CD4-positive, alpha-beta T cell treated with Interleukin-15 for 4 hours (primary cell): ENCODE measurements around the gene DBNDD1.

ENCODE experiments used
- DNase-seq: peaks from one replicate; pipeline ENCODE4 v3.0.0-alpha.2; 2020; ENCODE audit warnings: low spot score

Gene DBNDD1

GRCh38 chr16:89962754-89963498, 56.3 kb downstream of the DBNDD1 start:
- DNase-seq: no peak

- DNase-seq: no peak
These were observed 57.3 kb downstream of the DBNDD1 start for GRCh38 chr16:89961920-89962319.

GRCh38 chr16:89960966-89961365, 58.3 kb downstream of the DBNDD1 start:
- no peak for DNase-seq

- DNase-seq: no peak
These were observed 60.7 kb downstream of the DBNDD1 start for GRCh38 chr16:89958596-89958995.

- no peak for DNase-seq
These were observed 61.2 kb downstream of the DBNDD1 start for GRCh38 chr16:89958068-89958467.

GRCh38 chr16:89957216-89957785, 62.0 kb downstream of the DBNDD1 start:
- DNase-seq: no peak

- DNase-seq: no peak
These were observed 62.6 kb downstream of the DBNDD1 start for GRCh38 chr16:89956505-89957215.

GRCh38 chr16:89955001-89955685, 64.1 kb downstream of the DBNDD1 start:
- no peak for DNase-seq
